SK-N-SH treated with all-trans-retinoic acid at 6 μM for 48 hours (cell line): Measurements from ENCODE around the gene AGAP3.
A peak's percentile ranks its signal among the peaks of the same experiment; 100 is the strongest.

Source experiments
- ATAC-seq: fragments of 200-7000 bp; cut with Tn5 transposase; 3 replicates; pipeline ENCODE4 v1.9.1; 2020; ENCODE audit warnings: mild to moderate bottlenecking, moderate library complexity
- ARNTL ChIP-seq: fragments of 450-650 bp; formaldehyde crosslinking; IDR thresholded peaks from 2 replicates; pipeline ENCODE4 v1.5.0; 2020; ENCODE audit warnings: low read depth, mild to moderate bottlenecking, moderate library complexity, borderline replicate concordance
- BACH2 ChIP-seq: fragments of 250-450 bp; sonication (Bioruptor Pico); IDR thresholded peaks from 2 replicates; pipeline ENCODE4 v1.9.0; 2021; ENCODE audit warnings: mild to moderate bottlenecking, borderline replicate concordance
- CREB5 ChIP-seq: fragments of 250-450 bp; sonication (Bioruptor Pico); IDR thresholded peaks from 2 replicates; pipeline ENCODE4 v1.5.1; 2020; ENCODE audit warnings: low read depth, mild to moderate bottlenecking, moderate library complexity
- GLIS3 ChIP-seq: fragments of 250-450 bp; sonication (Bioruptor Pico); IDR thresholded peaks from 2 replicates; pipeline ENCODE4 v1.5.0; 2020; ENCODE audit warnings: mild to moderate bottlenecking, moderate library complexity
- ISL1 ChIP-seq: fragments of 250-450 bp; sonication (Bioruptor Pico); IDR thresholded peaks from 2 replicates; pipeline ENCODE4 v2.1.2; 2022; ENCODE audit warnings: mild to moderate bottlenecking, moderate library complexity
- OSR1 ChIP-seq: fragments of 250-450 bp; sonication (Bioruptor Pico); IDR thresholded peaks from 2 replicates; pipeline ENCODE4 v1.8.0; 2022; ENCODE audit warnings: moderate library complexity, mild to moderate bottlenecking, inconsistent platforms
- PATZ1 ChIP-seq: fragments of 250-450 bp; sonication (Bioruptor Pico); IDR thresholded peaks from 2 replicates; pipeline ENCODE4 v1.8.0; 2020; ENCODE audit warnings: mild to moderate bottlenecking, moderate library complexity, borderline replicate concordance
- POU6F1 ChIP-seq: fragments of 250-450 bp; sonication (Bioruptor Pico); IDR thresholded peaks from 2 replicates; pipeline ENCODE4 v1.8.0; 2021; ENCODE audit warnings: low read depth, mild to moderate bottlenecking, moderate library complexity, borderline replicate concordance
- PPARA ChIP-seq: fragments of 250-450 bp; sonication (Bioruptor Pico); IDR thresholded peaks from 2 replicates; pipeline ENCODE4 v1.5.0; 2020; ENCODE audit warnings: mild to moderate bottlenecking, borderline replicate concordance
- RARB ChIP-seq: fragments of 250-450 bp; sonication (Bioruptor Pico); IDR thresholded peaks from 2 replicates; pipeline ENCODE4 v1.8.0; 2021; ENCODE audit warnings: mild to moderate bottlenecking, moderate library complexity
- SNAI2 ChIP-seq: fragments of 250-450 bp; sonication (Bioruptor Pico); IDR thresholded peaks from 2 replicates; pipeline ENCODE4 v1.5.0; 2020; ENCODE audit warnings: mild to moderate bottlenecking, moderate library complexity
- TOX ChIP-seq: fragments of 250-450 bp; sonication (Bioruptor Pico); IDR thresholded peaks from 2 replicates; pipeline ENCODE4 v1.8.0; 2021; ENCODE audit warnings: mild to moderate bottlenecking, moderate library complexity, borderline replicate concordance
- TSHZ2 ChIP-seq: fragments of 250-450 bp; sonication (Bioruptor Pico); IDR thresholded peaks from 2 replicates; pipeline ENCODE4 v1.5.0; 2020; ENCODE audit warnings: mild to moderate bottlenecking, moderate library complexity
- ZC3H10 ChIP-seq: fragments of 250-450 bp; sonication (Bioruptor Pico); IDR thresholded peaks from 2 replicates; pipeline ENCODE4 v1.5.1; 2021; ENCODE audit warnings: mild to moderate bottlenecking, moderate library complexity
- ZFP3 ChIP-seq: fragments of 250-450 bp; sonication (Bioruptor Pico); IDR thresholded peaks from 2 replicates; pipeline ENCODE4 v1.5.0; 2020; ENCODE audit warnings: mild to moderate bottlenecking, moderate library complexity
- ZFP30 ChIP-seq: fragments of 450-650 bp; formaldehyde crosslinking; IDR thresholded peaks from 2 replicates; pipeline ENCODE4 v1.5.0; 2022; ENCODE audit warnings: mild to moderate bottlenecking, moderate library complexity
- ZNF565 ChIP-seq: fragments of 450-650 bp; formaldehyde crosslinking; conservative IDR thresholded peaks from 2 replicates; pipeline ENCODE4 v1.5.0; 2020; ENCODE audit warnings: low read depth, mild to moderate bottlenecking, moderate library complexity
- ZNF8 ChIP-seq: fragments of 450-650 bp; formaldehyde crosslinking; IDR thresholded peaks from 2 replicates; pipeline ENCODE4 v1.5.0; 2020; ENCODE audit warnings: mild to moderate bottlenecking, moderate library complexity

Gene AGAP3

GRCh38 chr7:151103973-151104372, 17.7 kb downstream of the AGAP3 start:
- no peak for TF ChIP-seq ZFP30 (CRISPR knock-in tag)
- no peak for TF ChIP-seq TSHZ2
- no peak for ATAC-seq

GRCh38 chr7:151104411-151105235, 18.3 kb downstream of the AGAP3 start:
- TF ChIP-seq TSHZ2: no peak
- no peak for TF ChIP-seq OSR1 (CRISPR knock-in tag)
- TF ChIP-seq PATZ1: no peak
- TF ChIP-seq ARNTL: no peak
- TF ChIP-seq GLIS3 (CRISPR knock-in tag): no peak
- TF ChIP-seq CREB5 (CRISPR knock-in tag): no peak
- TF ChIP-seq ZC3H10: no peak

GRCh38 chr7:151107882-151108281, 21.6 kb downstream of the AGAP3 start:
- ATAC-seq: no peak
- no peak for TF ChIP-seq ZC3H10
- no peak for TF ChIP-seq POU6F1
- no peak for TF ChIP-seq TOX (CRISPR knock-in tag)
- TF ChIP-seq CREB5 (CRISPR knock-in tag): no peak
- TF ChIP-seq SNAI2 (CRISPR knock-in tag): no peak
- TF ChIP-seq PATZ1: no peak
- TF ChIP-seq ZFP3 (CRISPR knock-in tag): no peak
- TF ChIP-seq ZNF565: no peak
- no peak for TF ChIP-seq GLIS3 (CRISPR knock-in tag)
- no peak for TF ChIP-seq TSHZ2
- TF ChIP-seq RARB (CRISPR knock-in tag): no peak
- TF ChIP-seq ZFP30 (CRISPR knock-in tag): no peak
- no peak for TF ChIP-seq ISL1 (CRISPR knock-in tag)
- no peak for TF ChIP-seq ZNF8
- TF ChIP-seq PPARA: no peak
- TF ChIP-seq BACH2 (CRISPR knock-in tag): no peak

More at GRCh38 chr7:151104411-151105235, 18.3 kb downstream of the AGAP3 start:
- ATAC-seq: peak; percentile 64
